ENCODE measurements around the gene ZBP1. TPM values are rescaled to one million over a fixed set of nuclear protein-coding genes. Genes with fewer than 3 reads are reported as not detected.
A peak's percentile ranks its signal among the peaks of the same experiment; 100 is the strongest.

Gene ZBP1
- total and polyA plus RNA-seq, 3 donors from 2014 or later = 0.31 to 0.66 TPM; not detected in 1

DNA sequence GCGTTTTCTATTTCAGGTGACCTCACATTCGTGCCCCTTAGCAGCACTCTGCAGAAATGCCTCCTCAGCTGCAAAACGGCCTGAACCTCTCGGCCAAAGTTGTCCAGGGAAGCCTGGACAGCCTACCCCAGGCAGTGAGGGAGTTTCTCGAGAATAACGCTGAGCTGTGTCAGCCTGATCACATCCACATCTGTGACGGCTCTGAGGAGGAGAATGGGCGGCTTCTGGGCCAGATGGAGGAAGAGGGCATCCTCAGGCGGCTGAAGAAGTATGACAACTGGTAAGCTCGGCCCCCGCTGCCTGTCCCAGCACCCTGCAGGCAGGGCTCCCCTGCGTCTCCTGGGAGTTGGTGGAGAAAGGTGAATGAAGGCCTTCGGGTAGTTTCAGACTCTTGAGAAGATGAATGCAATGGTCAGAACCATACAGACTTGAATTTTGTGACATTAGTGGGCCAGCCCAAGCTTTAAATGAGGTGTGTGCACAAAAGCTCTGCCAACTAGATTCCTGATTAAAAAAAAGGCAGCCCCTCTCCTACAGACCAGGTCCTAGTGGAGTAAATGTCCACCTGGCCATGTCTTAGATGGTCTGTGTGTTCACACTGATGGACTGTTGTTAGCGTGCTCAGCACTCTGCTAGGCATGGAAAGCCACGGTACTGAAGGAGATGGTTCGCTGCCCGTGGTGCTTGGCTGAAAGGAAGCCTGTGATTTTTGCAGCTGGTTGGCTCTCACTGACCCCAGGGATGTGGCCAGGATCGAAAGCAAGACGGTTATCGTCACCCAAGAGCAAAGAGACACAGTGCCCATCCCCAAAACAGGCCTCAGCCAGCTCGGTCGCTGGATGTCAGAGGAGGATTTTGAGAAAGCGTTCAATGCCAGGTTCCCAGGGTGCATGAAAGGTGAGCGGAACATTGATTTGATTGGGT is 58.6 kb downstream of the ZBP1 start:
- DNase-seq = no peak
- intact Hi-C loops (cut with DNase I; ENCODE audit: low total_unique reads) = no loop called here
- Histone ChIP-seq H3K4me3 (no peak overlapping the region), H3K9me3 (no peaks in the 10 kb centered on the region), H3K36me3 (ENCODE audit: low read depth, missing control alignments) (no peaks in the 10 kb centered on the region), H3K27ac (no peak overlapping the region), H3K4me1 (peaks cover 6% of the 10 kb centered on the region), H3K27me3 (no peaks in the 10 kb centered on the region)
- 74 to 79% methylated on average over 22 to 24 of the region's 24 CpGs for WGBS, 2 donors
- TF ChIP-seq POLR2A (IDR thresholded peaks at IDR 0.05) = no peak
- TF ChIP-seq, protein P1, sequence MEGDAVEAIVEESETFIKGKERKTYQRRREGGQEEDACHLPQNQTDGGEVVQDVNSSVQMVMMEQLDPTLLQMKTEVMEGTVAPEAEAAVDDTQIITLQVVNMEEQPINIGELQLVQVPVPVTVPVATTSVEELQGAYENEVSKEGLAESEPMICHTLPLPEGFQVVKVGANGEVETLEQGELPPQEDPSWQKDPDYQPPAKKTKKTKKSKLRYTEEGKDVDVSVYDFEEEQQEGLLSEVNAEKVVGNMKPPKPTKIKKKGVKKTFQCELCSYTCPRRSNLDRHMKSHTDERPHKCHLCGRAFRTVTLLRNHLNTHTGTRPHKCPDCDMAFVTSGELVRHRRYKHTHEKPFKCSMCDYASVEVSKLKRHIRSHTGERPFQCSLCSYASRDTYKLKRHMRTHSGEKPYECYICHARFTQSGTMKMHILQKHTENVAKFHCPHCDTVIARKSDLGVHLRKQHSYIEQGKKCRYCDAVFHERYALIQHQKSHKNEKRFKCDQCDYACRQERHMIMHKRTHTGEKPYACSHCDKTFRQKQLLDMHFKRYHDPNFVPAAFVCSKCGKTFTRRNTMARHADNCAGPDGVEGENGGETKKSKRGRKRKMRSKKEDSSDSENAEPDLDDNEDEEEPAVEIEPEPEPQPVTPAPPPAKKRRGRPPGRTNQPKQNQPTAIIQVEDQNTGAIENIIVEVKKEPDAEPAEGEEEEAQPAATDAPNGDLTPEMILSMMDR (IDR thresholded peaks at IDR 0.05) = no peak

DNA sequence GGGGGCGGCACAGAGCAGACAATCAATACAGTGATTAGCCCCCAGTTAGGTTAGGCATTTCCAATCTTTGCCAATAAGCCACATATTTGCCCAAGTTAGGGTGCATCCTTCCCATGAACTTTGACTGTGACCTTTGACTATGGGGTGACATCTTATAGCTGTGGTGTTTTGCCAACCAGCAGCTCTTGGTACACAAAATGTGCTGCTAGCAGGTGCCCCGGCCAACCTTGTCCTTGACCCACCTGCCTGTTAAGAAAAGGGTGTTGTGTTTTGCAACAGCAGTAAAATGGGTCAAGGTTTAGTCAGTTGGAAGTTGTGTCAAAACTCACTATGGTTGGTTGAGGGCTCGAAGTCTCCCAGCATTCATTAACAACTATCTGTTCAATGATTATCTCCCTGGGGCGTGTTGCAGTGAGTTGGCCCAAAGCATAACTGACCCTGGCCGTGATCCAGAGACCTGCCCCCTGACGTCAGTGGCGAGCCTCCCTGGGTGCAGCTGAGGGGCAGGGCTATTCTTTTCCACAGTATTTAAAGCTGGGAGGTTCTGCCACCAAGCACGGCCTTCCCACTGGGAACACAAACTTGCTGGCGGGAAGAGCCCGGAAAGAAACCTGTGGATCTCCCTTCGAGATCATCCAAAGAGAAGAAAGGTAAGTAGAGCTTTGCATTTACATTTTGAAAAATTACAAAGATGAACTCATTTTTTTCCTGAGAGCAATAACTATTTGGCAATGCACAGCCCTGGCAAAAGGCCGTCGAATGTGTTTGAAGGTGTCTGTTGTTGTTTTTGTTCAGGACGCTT is 59.5 kb downstream of the ZBP1 start, which contains the start of gene PCK1:
Gene PCK1 (plus strand): TSS at position 557 of the 802 bp plus-strand sequence. CDS start 302 bp downstream, outside the sequence.
- no peaks in the 10 kb centered on the region for H3K27me3 ChIP-seq
- TF ChIP-seq POLR2A (IDR thresholded peaks at IDR 0.05) = no peak
- TF ChIP-seq, protein P1 (IDR thresholded peaks at IDR 0.05) = no peak
- intact Hi-C loops (cut with DNase I; ENCODE audit: low total_unique reads) = no loop called here
- peak; percentile 82 for DNase-seq
- no peaks in the 10 kb centered on the region for H3K9me3 ChIP-seq
- H3K36me3 ChIP-seq (ENCODE audit: low read depth, missing control alignments) = no peaks in the 10 kb centered on the region
- H3K4me3 ChIP-seq = no peak within 1 kb of the TSS
- H3K4me1 ChIP-seq = peaks cover 6% of the 10 kb centered on the region
- WGBS, 2 donors = 52 to 57% methylated on average over 14 of the region's 14 CpGs
- no peak within 1 kb of the TSS for H3K27ac ChIP-seq

DNA sequence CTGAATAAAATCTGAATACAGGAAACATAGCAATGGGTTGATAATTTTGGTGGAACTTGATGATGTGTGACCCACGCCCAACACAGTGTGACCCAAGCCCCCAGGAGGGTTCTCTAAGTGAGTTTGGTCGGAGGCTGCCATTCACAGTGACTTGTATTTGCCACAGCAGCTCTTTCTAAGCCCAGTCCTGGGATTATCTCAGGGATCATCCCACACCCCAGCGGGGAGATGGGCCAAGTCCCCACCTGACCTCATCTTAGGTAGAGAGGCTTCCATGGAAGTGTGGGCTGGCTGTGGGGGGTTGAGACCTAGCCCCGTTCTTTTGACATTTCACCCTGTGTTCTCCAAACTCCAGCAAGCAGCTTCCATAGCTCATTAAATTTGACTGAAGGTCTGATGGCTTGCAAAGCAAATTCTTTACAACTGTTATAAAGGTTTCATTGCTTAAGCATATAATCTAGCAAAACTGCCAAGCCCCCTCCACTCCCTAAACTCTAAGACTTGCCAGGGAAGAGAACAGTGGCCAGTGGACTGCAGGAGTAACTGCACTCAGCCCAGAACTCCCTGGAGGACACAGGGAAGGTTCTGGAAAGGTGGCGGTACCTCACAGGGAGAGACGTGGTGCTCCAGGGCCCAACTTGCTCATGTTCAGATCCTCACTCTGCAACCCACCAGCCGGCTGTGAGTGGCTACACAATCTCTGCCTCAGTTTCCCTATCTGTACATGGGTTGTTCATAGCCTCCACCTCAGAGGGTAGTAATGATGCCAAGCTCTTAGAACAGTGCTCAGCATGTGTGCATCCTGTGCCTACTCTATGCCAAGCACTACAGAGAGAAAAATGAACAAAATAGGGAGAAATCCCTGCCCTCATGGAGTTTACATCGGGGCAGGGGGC is 60.3 kb downstream of the ZBP1 start:
- 76 to 86% methylated on average over 8 of the region's 8 CpGs for WGBS, 2 donors
- no peak overlapping the region for H3K4me3 ChIP-seq
- TF ChIP-seq, protein P1 (IDR thresholded peaks at IDR 0.05) = no peak
- no peak for TF ChIP-seq POLR2A (IDR thresholded peaks at IDR 0.05)
- intact Hi-C loops (cut with DNase I; ENCODE audit: low total_unique reads) = no loop called here
- no peaks in the 10 kb centered on the region for H3K27me3 ChIP-seq
- H3K27ac ChIP-seq = no peak overlapping the region
- H3K36me3 ChIP-seq (ENCODE audit: low read depth, missing control alignments) = no peaks in the 10 kb centered on the region
- peaks cover 6% of the 10 kb centered on the region for H3K4me1 ChIP-seq
- no peak for DNase-seq
- H3K9me3 ChIP-seq = no peaks in the 10 kb centered on the region

DNA sequence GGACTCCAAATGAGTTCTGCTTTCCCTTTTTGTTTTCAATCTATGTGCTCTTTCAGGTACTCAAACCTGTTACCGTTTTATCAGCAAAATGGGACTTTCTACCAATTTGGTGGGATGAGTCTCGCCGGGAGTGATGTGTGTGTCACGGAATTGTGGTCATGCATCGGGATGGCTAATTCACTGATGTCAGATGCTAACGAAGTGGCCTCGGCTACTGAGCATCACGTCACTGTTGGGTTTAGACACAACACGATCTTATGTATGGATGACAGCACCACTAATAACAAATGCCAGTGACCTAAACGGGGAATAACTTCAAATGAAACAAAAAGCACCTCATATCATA is 61.0 kb downstream of the ZBP1 start:
- 87 to 91% methylated on average over 10 of the region's 10 CpGs for WGBS, 2 donors
- DNase-seq = no peak
- Histone ChIP-seq H3K27ac (no peak overlapping the region), H3K27me3 (no peaks in the 10 kb centered on the region), H3K4me1 (peaks cover 6% of the 10 kb centered on the region), H3K9me3 (no peaks in the 10 kb centered on the region), H3K4me3 (no peak overlapping the region), H3K36me3 (ENCODE audit: low read depth, missing control alignments) (no peaks in the 10 kb centered on the region)
- TF ChIP-seq, protein P1 (IDR thresholded peaks at IDR 0.05) = no peak
- intact Hi-C loops (cut with DNase I; ENCODE audit: low total_unique reads) = no loop called here

Data from testis (tissue), 3 donors.